ENCODE measurements around the gene TVP23C. TPM values are rescaled to one million over a fixed set of nuclear protein-coding genes. Genes with fewer than 3 reads are reported as not detected.

TVP23C gene
- total and polyA plus RNA-seq, 2 donors (not counting 3 experiments of a cell fraction or from before 2014, with no cell fraction given) = 6.4 to 36.3 TPM

DNA sequence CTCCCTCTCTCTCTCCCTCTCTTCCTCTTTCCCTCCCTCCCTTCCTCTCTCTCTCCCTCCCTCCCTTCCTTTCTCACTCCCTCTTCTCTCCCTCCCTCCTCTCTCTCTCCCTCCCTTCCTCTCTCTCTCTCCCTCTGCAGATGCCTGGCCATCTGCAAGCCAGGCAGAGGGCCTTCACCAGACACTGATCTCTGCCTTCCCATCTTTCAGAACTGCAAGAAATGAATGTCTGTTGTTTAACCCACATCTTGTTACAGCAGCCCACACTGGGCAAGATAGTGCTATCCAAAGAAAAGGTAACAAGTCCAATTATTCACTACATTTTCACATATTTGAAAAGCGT is 69.6 kb downstream of the TVP23C start:
- H3K9me1 ChIP-seq (replicated peaks; ENCODE audit: control insufficient read depth, extremely low read depth, insufficient read depth, low read length) = no peaks in the 10 kb centered on the region
- DNase-seq (ENCODE audit: low read depth, low spot score) (no peak), FAIRE-seq (no peak)
- H3K27me3 ChIP-seq (ENCODE audit: control insufficient read depth in 2 of 2, insufficient read depth in 2 of 2, low read length in 2 of 2) = no peaks in the 10 kb centered on the region
- no peaks in the 10 kb centered on the region for H3K79me2 ChIP-seq (ENCODE audit: control insufficient read depth, insufficient read depth, low read length)
- ChIA-PET POLR2A (no interaction called here), CTCF (interaction anchor here (1.3 kb wide), 1 partner anchor 9 kb away, joined by 12 read pairs; no protein-coding TSS in a partner anchor)
- TF ChIP-seq FOS (IDR thresholded peaks at IDR 0.05; ENCODE audit: borderline replicate concordance, insufficient read depth, low read length) (no peak), MYC (IDR thresholded peaks at IDR 0.05; ENCODE audit: low read depth, low read length) (no peak), JUN (IDR thresholded peaks at IDR 0.05; ENCODE audit: borderline replicate concordance, insufficient read depth, insufficient read length, low read depth) (no peak), GATA2 (IDR thresholded peaks at IDR 0.05; ENCODE audit: insufficient read depth, insufficient read length, low read depth, low read length) (no peak), EZH2 (IDR thresholded peaks at IDR 0.05; ENCODE audit: borderline replicate concordance, low read depth, low read length, severe bottlenecking) (no peak), POLR2A (IDR thresholded peaks at IDR 0.05; ENCODE audit: low read depth, low read length) (no peak), POLR2AphosphoS5 (IDR thresholded peaks at IDR 0.05; ENCODE audit: insufficient read depth, low read depth, low read length) (no peak)
- TF ChIP-seq, protein P1, sequence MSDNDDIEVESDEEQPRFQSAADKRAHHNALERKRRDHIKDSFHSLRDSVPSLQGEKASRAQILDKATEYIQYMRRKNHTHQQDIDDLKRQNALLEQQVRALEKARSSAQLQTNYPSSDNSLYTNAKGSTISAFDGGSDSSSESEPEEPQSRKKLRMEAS (IDR thresholded peaks at IDR 0.05; ENCODE audit: insufficient read depth, insufficient read length) = no peak
- TF ChIP-seq, protein P2, sequence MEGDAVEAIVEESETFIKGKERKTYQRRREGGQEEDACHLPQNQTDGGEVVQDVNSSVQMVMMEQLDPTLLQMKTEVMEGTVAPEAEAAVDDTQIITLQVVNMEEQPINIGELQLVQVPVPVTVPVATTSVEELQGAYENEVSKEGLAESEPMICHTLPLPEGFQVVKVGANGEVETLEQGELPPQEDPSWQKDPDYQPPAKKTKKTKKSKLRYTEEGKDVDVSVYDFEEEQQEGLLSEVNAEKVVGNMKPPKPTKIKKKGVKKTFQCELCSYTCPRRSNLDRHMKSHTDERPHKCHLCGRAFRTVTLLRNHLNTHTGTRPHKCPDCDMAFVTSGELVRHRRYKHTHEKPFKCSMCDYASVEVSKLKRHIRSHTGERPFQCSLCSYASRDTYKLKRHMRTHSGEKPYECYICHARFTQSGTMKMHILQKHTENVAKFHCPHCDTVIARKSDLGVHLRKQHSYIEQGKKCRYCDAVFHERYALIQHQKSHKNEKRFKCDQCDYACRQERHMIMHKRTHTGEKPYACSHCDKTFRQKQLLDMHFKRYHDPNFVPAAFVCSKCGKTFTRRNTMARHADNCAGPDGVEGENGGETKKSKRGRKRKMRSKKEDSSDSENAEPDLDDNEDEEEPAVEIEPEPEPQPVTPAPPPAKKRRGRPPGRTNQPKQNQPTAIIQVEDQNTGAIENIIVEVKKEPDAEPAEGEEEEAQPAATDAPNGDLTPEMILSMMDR (IDR thresholded peaks at IDR 0.05; ENCODE audit: extremely low read depth in 1 of 2, insufficient read depth in 1 of 2, low read depth in 1 of 2, low read length in 2 of 2) = no peak
- H4K20me1 ChIP-seq (replicated peaks; ENCODE audit: control insufficient read depth, extremely low read depth, insufficient read depth, low read length) = no peaks in the 10 kb centered on the region
- intact Hi-C loops (cut with micrococcal nuclease) (loop anchor here (5.0 kb wide), 1 partner anchor 96 kb away; no protein-coding TSS in a partner anchor), dilution Hi-C loops (cut with MboI; ENCODE audit: extremely low pct_ligation_motif_present, low sequenced_read_pairs) (no loop called here)
- no peak overlapping the region for H3K4me3 ChIP-seq (replicated peaks in 1 of 3; ENCODE audit: insufficient read depth in 1 of 3, low read depth in 1 of 3, low read length in 3 of 3)
- H2AFZ ChIP-seq (ENCODE audit: low read depth, low read length) = no peak overlapping the region
- no peak overlapping the region for H3K9ac ChIP-seq (replicated peaks; ENCODE audit: extremely low read depth, insufficient read depth, low read length)
- H3K9me3 ChIP-seq (replicated peaks; ENCODE audit: control insufficient read depth, insufficient read depth, low read length) = no peaks in the 10 kb centered on the region
- H3K4me1 ChIP-seq (ENCODE audit: control insufficient read depth, extremely low read depth, insufficient read depth, low read length) = peaks cover 23% of the 10 kb centered on the region
- no peak overlapping the region for H3K27ac ChIP-seq (ENCODE audit: insufficient read depth, low read depth, low read length)
- BruUV-seq (replicated peaks) = no TSS peak
- peaks cover 0 to 4% of the 10 kb centered on the region in 2 experiments for H3K36me3 ChIP-seq (ENCODE audit: control insufficient read depth in 2 of 2, extremely low read depth in 1 of 2, insufficient read depth in 2 of 2, low read length in 2 of 2)
- no peak overlapping the region for H3K4me2 ChIP-seq (ENCODE audit: insufficient read depth, low read length)

Measured in endothelial cell of umbilical vein (primary cell).